GM13977 (cell line): ENCODE data around the gene VANGL1.
"Not testable (repeated sequence)": the region's sequence is repeated elsewhere in the genome, so short reads cannot be mapped to it uniquely, and the experiment has no call there.

ENCODE experiments used
- DNase-seq: peaks from one replicate; pipeline ENCODE4 v3.0.0; 2012; ENCODE audit warnings: low spot score
- CTCF ChIP-seq: IDR thresholded peaks from 2 replicates; pipeline ENCODE4 v1.5.1; 2012; ENCODE audit warnings: mild to moderate bottlenecking, control low read depth; ENCODE audit not compliant: insufficient read depth; ENCODE audit errors: extremely low read depth, missing control alignments
- in situ Hi-C: fragments of 300-500 bp; cut with MboI; formaldehyde crosslinking; loops from one replicate; pipeline ENCODE4 v1.12.0; 2022; ENCODE audit warnings: low sequenced_read_pairs, low pct_unique_long_range_greater_than_20kb, mixed read lengths, inconsistent platforms; ENCODE audit not compliant: unreplicated experiment

The VANGL1 gene

GRCh38 chr1:115630342-115630741, 11.4 kb upstream of the VANGL1 start:
- no peak for DNase-seq
- in situ Hi-C loops: no loop called here
- no peak for TF ChIP-seq CTCF

GRCh38 chr1:115632251-115633026, 9.3 kb upstream of the VANGL1 start:
- in situ Hi-C loops: no loop called here
- DNase-seq: no peak
- no peak for TF ChIP-seq CTCF

- in situ Hi-C loops, DNase-seq: not testable (repeated sequence)
Observed at GRCh38 chr1:115633606-115634005, 8.2 kb upstream of the VANGL1 start.

GRCh38 chr1:115637247-115637646, 4.5 kb upstream of the VANGL1 start:
- in situ Hi-C loops, DNase-seq: not testable (repeated sequence)

- in situ Hi-C loops: no loop called here
- TF ChIP-seq CTCF: no peak
- DNase-seq: no peak
Observed at GRCh38 chr1:115640384-115640783, 1.4 kb upstream of the VANGL1 start.

- in situ Hi-C loops: no loop called here
- no peak for TF ChIP-seq CTCF
- DNase-seq: peak; percentile 82
Observed at GRCh38 chr1:115642168-115643072, 650 bp downstream of the VANGL1 start.

- no peak for TF ChIP-seq CTCF
- DNase-seq: no peak
- in situ Hi-C loops: no loop called here
Observed at GRCh38 chr1:115643225-115643624, 1.5 kb downstream of the VANGL1 start.
